HepG2 (cell line): ENCODE measurements around the gene RPP25L. TPM values are rescaled to one million over a fixed set of nuclear protein-coding genes. Genes with fewer than 3 reads are reported as not detected.
A peak's percentile ranks its signal among the peaks of the same experiment; 100 is the strongest.

Experiments used
- GLI4 ChIP-seq: sonication (generic); formaldehyde crosslinking; IDR thresholded peaks from 2 replicates; pipeline ENCODE4 v1.5.1; 2020; ENCODE audit warnings: missing genetic modification reagents, mild to moderate bottlenecking, moderate library complexity, borderline replicate concordance
- MAFK ChIP-seq, 2 experiments: IDR thresholded peaks in 1 of 2; conservative IDR thresholded peaks in 1 of 2; 2 replicates each; pipeline ENCODE4 v1.6.1; 2011; ENCODE audit warnings: improper control_type of control experiment in 2 of 2, low read length in 2 of 2
- PITX1 ChIP-seq: sonication (generic); formaldehyde crosslinking; IDR thresholded peaks from 2 replicates; pipeline ENCODE4 v1.5.1; 2020; ENCODE audit warnings: mild to moderate bottlenecking, missing genetic modification reagents
- SMAD9 ChIP-seq: sonication (generic); formaldehyde crosslinking; IDR thresholded peaks from 2 replicates; pipeline ENCODE4 v1.5.1; 2020; ENCODE audit warnings: mild to moderate bottlenecking, missing genetic modification reagents
- SRSF4 ChIP-seq: fragments of 200-400 bp; formaldehyde crosslinking; IDR thresholded peaks from one replicate; pipeline ENCODE4 v1.6.1; 2018; ENCODE audit warnings: mild to moderate bottlenecking, low read depth, low read length, moderate library complexity; ENCODE audit not compliant: poor library complexity, severe bottlenecking
- YY1 ChIP-seq: IDR thresholded peaks from 2 replicates; pipeline ENCODE4 v1.6.1; 2011; ENCODE audit warnings: low read length, low read depth, moderate library complexity, mild to moderate bottlenecking; ENCODE audit not compliant: insufficient read depth, insufficient replicate concordance
- ZBTB7B ChIP-seq: sonication (generic); formaldehyde crosslinking; IDR thresholded peaks from 2 replicates; pipeline ENCODE4 v1.4.0; 2020; ENCODE audit warnings: missing genetic modification reagents
- ZNF317 ChIP-seq: sonication (generic); formaldehyde crosslinking; IDR thresholded peaks from 2 replicates; pipeline ENCODE4 v1.5.0; 2020; ENCODE audit warnings: mild to moderate bottlenecking, missing genetic modification reagents
- ZNF552 ChIP-seq: sonication (generic); formaldehyde crosslinking; IDR thresholded peaks from 2 replicates; pipeline ENCODE4 v1.9.0; 2022; ENCODE audit warnings: missing genetic modification reagents, mild to moderate bottlenecking, borderline replicate concordance
- ZNF660 ChIP-seq: sonication (generic); formaldehyde crosslinking; IDR thresholded peaks from 2 replicates; pipeline ENCODE4 v1.5.1; 2020; ENCODE audit warnings: mild to moderate bottlenecking, low read depth, missing genetic modification reagents, borderline replicate concordance
- ZNF678 ChIP-seq: sonication (generic); formaldehyde crosslinking; IDR thresholded peaks from 2 replicates; pipeline ENCODE4 v1.4.0; 2020; ENCODE audit warnings: mild to moderate bottlenecking, missing genetic modification reagents
- ZNF709 ChIP-seq: sonication (generic); formaldehyde crosslinking; IDR thresholded peaks from 2 replicates; pipeline ENCODE4 v1.5.0; 2020; ENCODE audit warnings: mild to moderate bottlenecking, missing genetic modification reagents
- ZNF891 ChIP-seq: sonication (generic); formaldehyde crosslinking; IDR thresholded peaks from 2 replicates; pipeline ENCODE4 v1.5.0; 2020; ENCODE audit warnings: mild to moderate bottlenecking, missing genetic modification reagents
- polyA plus RNA-seq, 8 experiments: library from polyadenylated mRNA; depleted of rRNA in 3 of 8; stranded (reverse) in 7 of 8; unstranded in 1 of 8; fragments of >200 nt; fragmentation: Illumina TruSeq in 4 of 8; extraction: Trizol in 4 of 8; gene quantifications; 2 replicates each; pipeline versions ENCODE4 v1.2.1 to v1.2.3, GENCODE V29; 2011 to 2016; ENCODE audit warnings: low read depth in 4 of 8, missing spikeins in 1 of 8, mixed read lengths in 1 of 8; ENCODE audit not compliant: insufficient read depth in 1 of 8
- total RNA-seq, 5 experiments: library from RNA; depleted of rRNA; stranded (reverse); fragments of >200 nt; fragmentation: Illumina TruSeq; extraction: Trizol; gene quantifications; 2 replicates each; pipeline ENCODE4 v1.2.3, GENCODE V29; 2016; ENCODE audit warnings: low read depth in 1 of 5
- TF ChIP-seq, protein P1 (sequence below): sonication (generic); formaldehyde crosslinking; IDR thresholded peaks from 2 replicates; pipeline ENCODE4 v1.5.1; 2020; ENCODE audit warnings: missing genetic modification reagents, mild to moderate bottlenecking, borderline replicate concordance
- TF ChIP-seq, protein P2 (sequence below): sonication (generic); formaldehyde crosslinking; IDR thresholded peaks from 2 replicates; pipeline ENCODE4 v1.5.0; 2020; ENCODE audit warnings: missing genetic modification reagents
- TF ChIP-seq, protein P3 (sequence below): sonication (generic); formaldehyde crosslinking; IDR thresholded peaks from 2 replicates; pipeline ENCODE4 v1.4.0; 2020; ENCODE audit warnings: missing genetic modification reagents
- TF ChIP-seq, protein P4 (sequence below): sonication (generic); formaldehyde crosslinking; IDR thresholded peaks from 2 replicates; pipeline ENCODE4 v1.4.0; 2020; ENCODE audit warnings: missing genetic modification reagents, borderline replicate concordance
- TF ChIP-seq, protein P5 (sequence below): sonication (generic); formaldehyde crosslinking; IDR thresholded peaks from 2 replicates; pipeline ENCODE4 v1.5.1; 2020; ENCODE audit warnings: mild to moderate bottlenecking, missing genetic modification reagents, moderate library complexity
- TF ChIP-seq, protein P6 (sequence below): sonication (generic); formaldehyde crosslinking; IDR thresholded peaks from 2 replicates; pipeline ENCODE4 v1.4.0; 2020; ENCODE audit warnings: low read depth, mild to moderate bottlenecking, missing genetic modification reagents

RPP25L gene
- total and polyA plus RNA-seq, 2 of the 13 experiments (the other 11 are each of a cell fraction or from before 2014, with no cell fraction given) = 24.5 to 27.3 TPM

DNA sequence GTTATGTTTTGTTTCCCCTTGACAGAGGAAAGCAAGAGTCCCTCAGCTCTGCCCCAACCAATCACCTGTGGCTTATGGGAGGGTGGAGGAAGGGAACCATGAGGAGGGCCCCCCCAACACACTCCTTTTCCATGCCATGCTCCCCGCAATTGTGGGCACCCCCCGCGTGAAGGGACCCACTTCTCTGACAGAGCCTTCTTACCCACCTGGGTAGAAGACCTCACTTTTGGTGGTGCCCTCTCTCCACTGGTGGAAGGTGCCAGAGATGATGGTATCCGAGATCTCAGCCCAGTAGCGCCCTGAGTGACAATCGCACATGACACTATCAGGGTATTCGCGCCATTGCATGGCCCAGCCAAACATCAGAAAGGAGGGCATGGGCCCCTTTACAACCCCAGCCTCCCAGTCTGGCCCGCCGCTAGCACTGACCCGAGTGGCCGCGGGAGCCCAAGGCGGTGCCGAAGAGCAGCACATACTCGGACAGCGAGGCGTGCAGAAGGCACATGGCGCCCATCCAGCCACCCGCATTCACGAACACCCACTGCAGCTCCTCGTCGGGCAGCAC is 25.0 kb upstream of the RPP25L start (continued):
- TF ChIP-seq, protein P1, sequence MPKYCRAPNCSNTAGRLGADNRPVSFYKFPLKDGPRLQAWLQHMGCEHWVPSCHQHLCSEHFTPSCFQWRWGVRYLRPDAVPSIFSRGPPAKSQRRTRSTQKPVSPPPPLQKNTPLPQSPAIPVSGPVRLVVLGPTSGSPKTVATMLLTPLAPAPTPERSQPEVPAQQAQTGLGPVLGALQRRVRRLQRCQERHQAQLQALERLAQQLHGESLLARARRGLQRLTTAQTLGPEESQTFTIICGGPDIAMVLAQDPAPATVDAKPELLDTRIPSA (CRISPR knock-in tag) = 0 out of 2 replicates have a peak, but pooled peaks have one; percentile 8
- TF ChIP-seq SMAD9 (CRISPR knock-in tag) (0 out of 2 replicates have a peak, but pooled peaks have one; percentile 21), ZNF709 (peak; percentile 91; the same call in 1 of the 2 replicates), GLI4 (CRISPR knock-in tag) (0 out of 2 replicates have a peak, but pooled peaks have one; percentile 64), PITX1 (CRISPR knock-in tag) (no peak), ZNF660 (CRISPR knock-in tag) (peak; percentile 71; the same call in 1 of the 2 replicates), SRSF4 (no peak), ZBTB7B (CRISPR knock-in tag) (0 out of 2 replicates have a peak, but pooled peaks have one; percentile 3), ZNF891 (CRISPR knock-in tag) (peak; percentile 91; the same call in 1 of the 2 replicates), YY1 (peak; percentile 2), ZNF678 (CRISPR knock-in tag) (peak; percentile 62; the same call in 1 of the 2 replicates), ZNF552 (CRISPR knock-in tag) (0 out of 2 replicates have a peak, but pooled peaks have one; percentile 60), ZNF317 (CRISPR knock-in tag) (peak; percentile 58; the same call in 1 of the 2 replicates), MAFK (conservative IDR thresholded peaks at IDR 0.05 in 1 of 2, IDR thresholded peaks at IDR 0.05 in 1 of 2; ENCODE audit: low read length in 2 of 2) (no peak)
- TF ChIP-seq, protein P2, sequence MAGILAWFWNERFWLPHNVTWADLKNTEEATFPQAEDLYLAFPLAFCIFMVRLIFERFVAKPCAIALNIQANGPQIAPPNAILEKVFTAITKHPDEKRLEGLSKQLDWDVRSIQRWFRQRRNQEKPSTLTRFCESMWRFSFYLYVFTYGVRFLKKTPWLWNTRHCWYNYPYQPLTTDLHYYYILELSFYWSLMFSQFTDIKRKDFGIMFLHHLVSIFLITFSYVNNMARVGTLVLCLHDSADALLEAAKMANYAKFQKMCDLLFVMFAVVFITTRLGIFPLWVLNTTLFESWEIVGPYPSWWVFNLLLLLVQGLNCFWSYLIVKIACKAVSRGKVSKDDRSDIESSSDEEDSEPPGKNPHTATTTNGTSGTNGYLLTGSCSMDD (CRISPR knock-in tag) = 0 out of 2 replicates have a peak, but pooled peaks have one; percentile 41
- TF ChIP-seq, protein P3, sequence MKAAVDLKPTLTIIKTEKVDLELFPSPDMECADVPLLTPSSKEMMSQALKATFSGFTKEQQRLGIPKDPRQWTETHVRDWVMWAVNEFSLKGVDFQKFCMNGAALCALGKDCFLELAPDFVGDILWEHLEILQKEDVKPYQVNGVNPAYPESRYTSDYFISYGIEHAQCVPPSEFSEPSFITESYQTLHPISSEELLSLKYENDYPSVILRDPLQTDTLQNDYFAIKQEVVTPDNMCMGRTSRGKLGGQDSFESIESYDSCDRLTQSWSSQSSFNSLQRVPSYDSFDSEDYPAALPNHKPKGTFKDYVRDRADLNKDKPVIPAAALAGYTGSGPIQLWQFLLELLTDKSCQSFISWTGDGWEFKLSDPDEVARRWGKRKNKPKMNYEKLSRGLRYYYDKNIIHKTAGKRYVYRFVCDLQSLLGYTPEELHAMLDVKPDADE (CRISPR knock-in tag) = 0 out of 2 replicates have a peak, but pooled peaks have one; percentile 22
- TF ChIP-seq, protein P4, sequence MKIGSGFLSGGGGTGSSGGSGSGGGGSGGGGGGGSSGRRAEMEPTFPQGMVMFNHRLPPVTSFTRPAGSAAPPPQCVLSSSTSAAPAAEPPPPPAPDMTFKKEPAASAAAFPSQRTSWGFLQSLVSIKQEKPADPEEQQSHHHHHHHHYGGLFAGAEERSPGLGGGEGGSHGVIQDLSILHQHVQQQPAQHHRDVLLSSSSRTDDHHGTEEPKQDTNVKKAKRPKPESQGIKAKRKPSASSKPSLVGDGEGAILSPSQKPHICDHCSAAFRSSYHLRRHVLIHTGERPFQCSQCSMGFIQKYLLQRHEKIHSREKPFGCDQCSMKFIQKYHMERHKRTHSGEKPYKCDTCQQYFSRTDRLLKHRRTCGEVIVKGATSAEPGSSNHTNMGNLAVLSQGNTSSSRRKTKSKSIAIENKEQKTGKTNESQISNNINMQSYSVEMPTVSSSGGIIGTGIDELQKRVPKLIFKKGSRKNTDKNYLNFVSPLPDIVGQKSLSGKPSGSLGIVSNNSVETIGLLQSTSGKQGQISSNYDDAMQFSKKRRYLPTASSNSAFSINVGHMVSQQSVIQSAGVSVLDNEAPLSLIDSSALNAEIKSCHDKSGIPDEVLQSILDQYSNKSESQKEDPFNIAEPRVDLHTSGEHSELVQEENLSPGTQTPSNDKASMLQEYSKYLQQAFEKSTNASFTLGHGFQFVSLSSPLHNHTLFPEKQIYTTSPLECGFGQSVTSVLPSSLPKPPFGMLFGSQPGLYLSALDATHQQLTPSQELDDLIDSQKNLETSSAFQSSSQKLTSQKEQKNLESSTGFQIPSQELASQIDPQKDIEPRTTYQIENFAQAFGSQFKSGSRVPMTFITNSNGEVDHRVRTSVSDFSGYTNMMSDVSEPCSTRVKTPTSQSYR (CRISPR knock-in tag) = 0 out of 2 replicates have a peak, but pooled peaks have one; percentile 6
- TF ChIP-seq, protein P5, sequence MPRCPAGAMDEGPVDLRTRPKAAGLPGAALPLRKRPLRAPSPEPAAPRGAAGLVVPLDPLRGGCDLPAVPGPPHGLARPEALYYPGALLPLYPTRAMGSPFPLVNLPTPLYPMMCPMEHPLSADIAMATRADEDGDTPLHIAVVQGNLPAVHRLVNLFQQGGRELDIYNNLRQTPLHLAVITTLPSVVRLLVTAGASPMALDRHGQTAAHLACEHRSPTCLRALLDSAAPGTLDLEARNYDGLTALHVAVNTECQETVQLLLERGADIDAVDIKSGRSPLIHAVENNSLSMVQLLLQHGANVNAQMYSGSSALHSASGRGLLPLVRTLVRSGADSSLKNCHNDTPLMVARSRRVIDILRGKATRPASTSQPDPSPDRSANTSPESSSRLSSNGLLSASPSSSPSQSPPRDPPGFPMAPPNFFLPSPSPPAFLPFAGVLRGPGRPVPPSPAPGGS (CRISPR knock-in tag) = no peak
- TF ChIP-seq, protein P6, sequence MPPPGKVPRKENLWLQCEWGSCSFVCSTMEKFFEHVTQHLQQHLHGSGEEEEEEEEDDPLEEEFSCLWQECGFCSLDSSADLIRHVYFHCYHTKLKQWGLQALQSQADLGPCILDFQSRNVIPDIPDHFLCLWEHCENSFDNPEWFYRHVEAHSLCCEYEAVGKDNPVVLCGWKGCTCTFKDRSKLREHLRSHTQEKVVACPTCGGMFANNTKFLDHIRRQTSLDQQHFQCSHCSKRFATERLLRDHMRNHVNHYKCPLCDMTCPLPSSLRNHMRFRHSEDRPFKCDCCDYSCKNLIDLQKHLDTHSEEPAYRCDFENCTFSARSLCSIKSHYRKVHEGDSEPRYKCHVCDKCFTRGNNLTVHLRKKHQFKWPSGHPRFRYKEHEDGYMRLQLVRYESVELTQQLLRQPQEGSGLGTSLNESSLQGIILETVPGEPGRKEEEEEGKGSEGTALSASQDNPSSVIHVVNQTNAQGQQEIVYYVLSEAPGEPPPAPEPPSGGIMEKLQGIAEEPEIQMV (CRISPR knock-in tag) = peak; percentile 48; the same call in 1 of the 2 replicates
